ENCODE data around the gene CTIF. TPM values are rescaled to one million over a fixed set of nuclear protein-coding genes. Genes with fewer than 3 reads are reported as not detected.

Gene CTIF
- total RNA-seq, 1 experiment from 2014 or later = 13.6 TPM

- Histone ChIP-seq H3K9me3 (replicated peaks) (no peaks in the 10 kb centered on the region), H3K4me1 (peaks cover 31% of the 10 kb centered on the region), H3K36me3 (no peaks in the 10 kb centered on the region), H3K27me3 (no peaks in the 10 kb centered on the region), H3K4me3 (no peak overlapping the region), H3K27ac (no peak overlapping the region)
- DNase-seq = no peak
Observed at GRCh38 chr18:48634491-48634890, 95.7 kb downstream of the CTIF start.

- Histone ChIP-seq H3K9me3 (replicated peaks) (no peaks in the 10 kb centered on the region), H3K36me3 (no peaks in the 10 kb centered on the region), H3K4me3 (no peak overlapping the region), H3K4me1 (peaks cover 27% of the 10 kb centered on the region), H3K27me3 (no peaks in the 10 kb centered on the region), H3K27ac (no peak overlapping the region)
- DNase-seq = no peak
Observed at GRCh38 chr18:48634975-48635374, 96.1 kb downstream of the CTIF start.

GRCh38 chr18:48635806-48636205 is 97.0 kb downstream of the CTIF start:
- Histone ChIP-seq H3K4me3 (no peak overlapping the region), H3K27me3 (no peaks in the 10 kb centered on the region), H3K27ac (no peak overlapping the region), H3K9me3 (replicated peaks) (no peaks in the 10 kb centered on the region), H3K4me1 (peaks cover 24% of the 10 kb centered on the region), H3K36me3 (no peaks in the 10 kb centered on the region)
- DNase-seq = no peak

- peak in 1 of 2 experiments; percentile 11 for DNase-seq
- Histone ChIP-seq H3K9me3 (replicated peaks) (no peaks in the 10 kb centered on the region), H3K4me3 (no peak overlapping the region), H3K27ac (peak overlapping the region; percentile 16; the same call in 1 of the 2 replicates), H3K36me3 (no peaks in the 10 kb centered on the region; the same call in 1 of the 2 replicates), H3K4me1 (peaks cover 24% of the 10 kb centered on the region), H3K27me3 (no peaks in the 10 kb centered on the region)
Observed at GRCh38 chr18:48636436-48636835, 97.6 kb downstream of the CTIF start.

GRCh38 chr18:48637081-48637990 is 98.5 kb downstream of the CTIF start:
- peak overlapping the region; percentile 52 for H3K27ac ChIP-seq
- H3K4me1 ChIP-seq = peaks cover 24% of the 10 kb centered on the region
- H3K9me3 ChIP-seq (replicated peaks) = no peaks in the 10 kb centered on the region
- peak; percentile 92 to 93 for DNase-seq
- no peaks in the 10 kb centered on the region for H3K27me3 ChIP-seq
- no peak overlapping the region for H3K4me3 ChIP-seq
- H3K36me3 ChIP-seq = no peaks in the 10 kb centered on the region; the same call in 1 of the 2 replicates

GRCh38 chr18:48638451-48638850 is 99.6 kb downstream of the CTIF start:
- Histone ChIP-seq H3K9me3 (replicated peaks) (no peaks in the 10 kb centered on the region), H3K36me3 (no peaks in the 10 kb centered on the region; the same call in 1 of the 2 replicates), H3K4me1 (peaks cover 24% of the 10 kb centered on the region), H3K27ac (no peak overlapping the region), H3K4me3 (no peak overlapping the region), H3K27me3 (no peaks in the 10 kb centered on the region)
- no peak for DNase-seq

GRCh38 chr18:48638896-48639771 is 100.3 kb downstream of the CTIF start:
- H3K36me3 ChIP-seq = no peaks in the 10 kb centered on the region; the same call in 1 of the 2 replicates
- H3K27ac ChIP-seq = no peak overlapping the region
- H3K4me3 ChIP-seq = no peak overlapping the region

GRCh38 chr18:48639772-48640432 is 101.1 kb downstream of the CTIF start:
- H3K4me1 ChIP-seq = peaks cover 24% of the 10 kb centered on the region
- H3K27ac ChIP-seq = no peak overlapping the region
- DNase-seq = no peak
- no peaks in the 10 kb centered on the region; the same call in 1 of the 2 replicates for H3K36me3 ChIP-seq
- no peak overlapping the region for H3K4me3 ChIP-seq
- H3K9me3 ChIP-seq (replicated peaks) = no peaks in the 10 kb centered on the region
- H3K27me3 ChIP-seq = no peaks in the 10 kb centered on the region

More at GRCh38 chr18:48638896-48639771, 100.3 kb downstream of the CTIF start:
- DNase-seq = no peak
- Histone ChIP-seq H3K4me1 (peaks cover 24% of the 10 kb centered on the region), H3K27me3 (no peaks in the 10 kb centered on the region), H3K9me3 (replicated peaks) (no peaks in the 10 kb centered on the region)

- Histone ChIP-seq H3K4me1 (peaks cover 24% of the 10 kb centered on the region), H3K4me3 (no peak overlapping the region), H3K9me3 (replicated peaks) (no peaks in the 10 kb centered on the region), H3K27ac (no peak overlapping the region), H3K27me3 (no peaks in the 10 kb centered on the region), H3K36me3 (no peaks in the 10 kb centered on the region; the same call in 1 of the 2 replicates)
- DNase-seq = no peak
Observed at GRCh38 chr18:48640566-48641270, 101.9 kb downstream of the CTIF start.

- peaks cover 14% of the 10 kb centered on the region for H3K4me1 ChIP-seq
- H3K36me3 ChIP-seq = no peaks in the 10 kb centered on the region; the same call in 1 of the 2 replicates
- no peak overlapping the region for H3K4me3 ChIP-seq
- no peak overlapping the region for H3K27ac ChIP-seq
- no peaks in the 10 kb centered on the region for H3K27me3 ChIP-seq
- H3K9me3 ChIP-seq (replicated peaks) = no peaks in the 10 kb centered on the region
- DNase-seq = no peak
Observed at GRCh38 chr18:48641981-48642380, 103.2 kb downstream of the CTIF start.

GRCh38 chr18:48642503-48642902 is 103.7 kb downstream of the CTIF start:
- H3K4me3 ChIP-seq = no peak overlapping the region
- no peaks in the 10 kb centered on the region for H3K27me3 ChIP-seq
- no peak overlapping the region for H3K27ac ChIP-seq
- DNase-seq = no peak
- H3K4me1 ChIP-seq = peaks cover 10% of the 10 kb centered on the region
- no peaks in the 10 kb centered on the region for H3K9me3 ChIP-seq (replicated peaks)
- no peaks in the 10 kb centered on the region; the same call in 1 of the 2 replicates for H3K36me3 ChIP-seq

- Histone ChIP-seq H3K27ac (no peak overlapping the region), H3K9me3 (replicated peaks) (no peaks in the 10 kb centered on the region), H3K4me1 (peaks cover 3% of the 10 kb centered on the region; the same call in 1 of the 2 replicates), H3K36me3 (no peaks in the 10 kb centered on the region; the same call in 1 of the 2 replicates), H3K27me3 (no peaks in the 10 kb centered on the region), H3K4me3 (no peak overlapping the region)
- DNase-seq = no peak
Observed at GRCh38 chr18:48643262-48643661, 104.4 kb downstream of the CTIF start.

- Histone ChIP-seq H3K4me3 (no peak overlapping the region), H3K36me3 (no peaks in the 10 kb centered on the region; the same call in 1 of the 2 replicates), H3K27ac (no peak overlapping the region), H3K27me3 (no peaks in the 10 kb centered on the region), H3K4me1 (no peaks in the 10 kb centered on the region; the same call in 1 of the 2 replicates), H3K9me3 (replicated peaks) (no peaks in the 10 kb centered on the region)
- DNase-seq = no peak
Observed at GRCh38 chr18:48644029-48644428, 105.2 kb downstream of the CTIF start.

Measured in SJCRH30 (cell line).